Occipital lobe (tissue), 2 donors: ENCODE results near the gene FXR1. TPM values are rescaled to one million over a fixed set of nuclear protein-coding genes. Genes with fewer than 3 reads are reported as not detected.
A peak's percentile ranks its signal among the peaks of the same experiment; 100 is the strongest.
"Not testable (repeated sequence)": the region's sequence is repeated elsewhere in the genome, so short reads cannot be mapped to it uniquely, and the experiment has no call there.

Source experiments
- DNase-seq: peaks from one replicate; lab custom pipeline; 2025; lab: John Stamatoyannopoulos, UW
- total RNA-seq: library from RNA; depleted of rRNA; stranded (reverse); fragments of >200 nt; gene quantifications from one replicate; pipeline ENCODE4 v1.2.3, GENCODE V29; 2014

Gene FXR1
- 256 TPM for total RNA-seq

DNA sequence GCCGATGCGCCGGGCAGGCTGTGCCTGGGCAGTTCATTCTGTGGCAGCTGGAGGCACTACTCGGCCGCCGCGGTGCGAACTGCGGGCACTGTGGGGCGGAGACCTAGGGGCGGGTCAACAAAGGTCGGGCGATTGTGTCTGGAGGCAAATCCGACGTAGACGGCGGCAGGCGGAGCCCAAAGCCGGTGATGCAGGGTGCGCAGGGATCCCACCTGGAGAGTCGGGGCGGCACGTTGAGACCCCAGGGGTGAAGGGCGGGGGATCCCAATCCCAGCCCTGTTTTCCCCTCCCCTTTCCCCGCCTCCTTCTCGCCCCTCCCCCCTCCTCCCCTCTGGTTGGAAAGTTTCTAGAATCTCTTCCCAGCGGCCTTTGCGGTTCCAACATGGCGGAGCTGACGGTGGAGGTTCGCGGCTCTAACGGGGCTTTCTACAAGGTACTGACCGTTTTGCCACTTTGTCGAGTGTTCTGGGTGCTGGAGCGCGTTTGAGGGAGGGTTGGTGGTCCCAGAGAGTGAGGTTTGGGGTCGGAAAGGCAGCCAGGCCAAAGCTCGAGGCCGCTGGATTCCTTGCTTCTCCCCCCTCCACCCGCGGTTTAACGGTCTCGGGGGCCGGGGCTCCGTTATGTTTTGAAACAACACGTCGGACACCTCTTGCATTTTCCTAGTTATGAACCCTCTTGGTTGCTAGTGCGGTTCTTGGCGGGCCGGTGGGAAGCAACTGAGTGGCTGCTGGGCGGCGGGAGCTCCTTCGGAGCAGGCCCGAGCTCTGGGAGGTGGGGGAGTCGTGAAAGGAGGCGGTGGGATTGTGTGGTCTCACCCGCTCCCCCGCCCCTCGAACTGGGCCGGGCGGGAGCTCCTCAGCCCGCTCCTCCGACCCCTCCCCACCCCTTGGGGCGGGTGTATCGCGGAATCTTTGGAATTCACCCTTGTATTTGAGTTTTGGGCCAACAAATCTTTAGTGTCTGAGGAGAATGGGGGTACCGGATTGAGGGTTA lies at the start of gene FXR1:
FXR1 (plus strand) TSS at position 367 of the 993 bp plus-strand sequence; CDS start at position 383, 16 bp downstream.
- peak; percentile 86 for DNase-seq

DNA sequence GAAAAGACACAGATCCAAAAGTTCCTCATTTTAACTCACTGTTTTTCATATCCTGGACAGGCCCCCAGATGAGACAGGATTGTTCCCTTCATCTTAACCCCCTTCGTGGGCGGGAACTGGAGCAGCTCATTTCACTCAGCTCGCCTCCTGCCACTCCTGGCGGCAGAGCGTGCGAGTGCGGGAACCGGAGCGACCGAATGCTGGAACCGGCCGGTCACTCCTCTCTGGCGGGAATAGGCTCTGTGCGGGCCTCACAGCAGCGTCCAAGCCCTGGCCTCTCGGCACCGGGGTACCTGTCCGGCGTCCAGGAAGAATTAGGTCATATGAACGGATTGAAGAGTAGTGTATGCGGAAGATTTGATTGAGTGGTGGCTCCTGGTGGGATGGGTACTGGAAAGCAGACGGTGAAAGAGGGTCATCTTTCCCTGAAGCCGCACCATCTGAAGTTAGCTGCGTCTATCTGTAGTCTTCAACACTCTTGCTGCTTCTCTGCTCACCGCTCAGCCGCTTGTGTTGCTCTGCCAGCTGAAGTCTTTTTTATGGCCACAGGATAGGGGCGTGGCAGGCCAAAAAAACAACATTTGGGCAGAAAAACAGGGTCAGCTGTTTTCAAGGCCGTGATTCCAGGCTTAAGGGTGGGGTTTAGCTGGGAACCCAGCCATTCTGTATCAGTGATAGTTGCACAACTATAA lies 42.3 kb upstream of the FXR1 start:
- no peak for DNase-seq

DNA sequence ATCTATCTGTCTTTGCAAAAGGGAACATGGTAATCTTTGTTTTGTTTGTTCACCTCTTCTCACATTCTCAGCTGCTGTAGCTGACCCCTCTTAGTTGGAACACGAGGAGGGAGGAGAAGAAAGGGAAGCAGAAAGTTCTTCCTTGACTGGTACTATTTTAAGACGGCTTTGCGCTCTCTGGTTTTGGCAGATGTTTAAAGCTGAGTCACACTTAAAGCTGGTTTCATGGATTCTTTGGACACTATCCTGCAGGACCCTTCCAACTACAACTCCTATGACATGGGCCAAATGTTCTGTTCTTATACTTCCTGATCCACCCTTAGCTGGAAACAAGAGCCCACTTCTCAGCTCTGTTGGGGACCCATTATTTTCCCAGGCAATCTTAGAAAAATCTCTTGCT lies 40.6 kb upstream of the FXR1 start:
- peak; percentile 1 for DNase-seq

DNA sequence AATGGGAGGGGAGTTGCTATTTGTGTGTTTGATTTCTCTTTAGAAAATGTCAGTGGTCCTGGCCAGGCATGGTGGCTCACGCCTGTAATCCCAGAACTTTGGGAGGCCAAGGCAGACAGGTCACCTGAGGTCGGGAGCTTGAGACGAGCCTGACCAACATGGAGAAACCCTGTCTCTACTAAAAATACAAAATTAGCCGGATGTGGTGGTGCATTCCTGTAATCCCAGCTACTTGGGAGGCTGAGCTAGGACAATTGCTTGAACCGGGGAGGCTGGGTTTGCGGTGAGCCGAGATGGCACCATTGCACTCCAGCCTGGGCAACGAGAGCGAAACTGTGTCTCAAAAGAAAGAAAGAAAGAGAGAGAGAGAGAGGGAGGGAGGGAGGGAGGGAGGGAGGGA lies 40.0 kb upstream of the FXR1 start:
- DNase-seq: not testable (repeated sequence)

DNA sequence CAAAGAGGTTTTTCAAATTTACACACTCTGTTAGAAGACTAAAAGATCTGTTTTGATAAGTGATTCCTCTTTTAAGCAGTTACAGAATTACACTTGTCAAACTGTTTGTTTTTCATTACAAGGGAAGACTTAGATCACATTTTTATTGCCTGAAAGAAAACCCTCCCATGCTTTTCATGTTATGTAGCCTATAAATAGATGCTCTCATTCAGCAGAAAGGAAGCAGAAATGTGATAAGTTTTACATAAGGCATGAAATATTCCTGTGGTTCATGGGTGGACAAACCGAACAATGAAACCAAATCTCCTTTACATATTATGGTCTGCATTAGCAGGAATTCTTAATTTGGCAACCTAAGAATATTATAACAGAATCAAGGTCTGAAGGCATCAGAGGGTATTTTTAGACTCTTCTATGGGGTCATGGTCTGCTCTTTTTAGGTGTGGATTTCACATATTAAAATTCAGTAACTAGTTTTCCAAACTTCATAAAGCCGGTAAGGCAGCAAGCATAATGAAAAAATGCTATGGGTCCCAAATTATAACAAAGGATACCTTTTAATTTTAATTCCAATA lies 37.3 kb upstream of the FXR1 start:
- DNase-seq: no peak

DNA sequence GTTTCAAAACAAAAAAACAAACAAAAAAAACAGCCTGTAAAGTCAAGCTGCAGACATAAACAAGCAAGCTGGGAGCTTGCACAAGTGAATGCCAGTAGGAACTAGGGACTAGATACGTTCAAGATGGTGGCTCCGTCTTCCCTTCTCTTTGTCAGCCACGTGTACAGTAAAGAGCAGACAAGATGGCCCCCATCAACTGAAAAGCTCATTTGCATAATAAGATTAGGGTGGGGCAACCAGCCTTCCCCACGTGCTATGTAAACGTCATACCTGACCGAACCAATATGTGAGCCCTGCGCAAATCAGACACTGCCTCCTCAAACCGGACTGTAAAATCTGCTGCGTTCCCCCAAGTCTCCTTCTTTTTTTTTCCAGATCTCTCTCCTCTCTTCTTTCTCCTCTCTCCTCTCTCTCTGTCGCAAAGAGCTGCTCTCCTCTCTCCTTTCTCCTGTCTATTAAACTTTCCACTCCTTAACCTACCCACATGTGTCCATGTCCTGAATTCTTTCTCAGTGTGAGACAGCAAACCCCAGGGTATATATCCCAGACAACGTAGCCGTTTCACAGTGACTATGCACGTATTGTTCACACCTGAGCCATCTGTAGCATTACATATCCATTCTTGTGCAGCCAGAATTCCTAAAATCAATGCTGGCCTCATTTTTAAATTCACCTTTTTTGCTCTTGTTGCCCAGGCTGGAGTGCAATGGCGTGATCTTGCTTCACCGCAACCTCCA lies 31.2 kb upstream of the FXR1 start:
- DNase-seq: no peak

DNA sequence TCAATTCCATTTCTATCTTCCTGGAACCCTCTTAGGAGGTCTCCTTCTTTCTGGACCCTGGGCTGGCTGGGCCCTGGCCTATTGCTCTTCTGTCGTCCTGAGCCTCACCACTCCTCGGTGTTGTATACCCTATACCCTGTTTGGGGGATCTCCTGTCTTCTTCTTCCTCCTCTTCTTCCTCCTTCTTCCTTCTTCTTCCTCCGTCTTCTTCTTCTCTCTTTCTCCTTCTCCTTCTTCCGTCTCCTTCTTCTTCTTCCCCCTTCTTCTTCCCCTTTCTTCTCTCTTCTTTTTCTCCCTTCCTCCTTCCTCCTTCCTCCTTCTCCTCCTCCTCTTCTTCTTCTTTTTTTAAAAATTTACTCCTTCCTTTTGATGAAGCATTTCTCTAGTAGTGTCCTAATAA lies 30.4 kb upstream of the FXR1 start:
- no peak for DNase-seq

DNA sequence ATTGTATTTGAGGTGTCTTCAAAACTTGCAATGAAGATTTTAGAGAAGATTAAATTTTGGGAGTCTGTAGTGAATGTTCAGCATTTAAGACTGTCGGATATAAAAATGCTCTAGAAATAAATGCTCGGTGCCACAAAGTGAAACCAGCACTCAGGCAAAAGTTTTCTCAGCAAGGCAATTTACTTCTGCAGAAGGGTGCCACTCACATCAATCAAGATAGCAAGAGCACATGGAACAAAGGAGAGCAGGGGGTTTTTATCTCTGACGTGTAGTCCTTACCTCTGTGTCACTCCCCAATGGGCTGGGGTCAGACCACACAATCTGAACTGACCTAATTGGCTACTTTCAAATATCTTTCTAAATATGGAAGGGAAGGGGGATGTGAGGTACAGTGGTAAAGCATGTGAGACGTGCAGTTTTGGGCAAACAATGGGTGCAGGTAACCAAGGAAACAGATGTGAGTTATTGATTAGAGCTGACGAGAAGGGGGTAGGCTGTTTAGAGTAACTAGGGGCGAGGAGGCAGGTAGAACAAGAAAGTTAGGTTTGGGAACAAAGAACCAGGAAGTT lies 23.4 kb upstream of the FXR1 start:
- DNase-seq: no peak

DNA sequence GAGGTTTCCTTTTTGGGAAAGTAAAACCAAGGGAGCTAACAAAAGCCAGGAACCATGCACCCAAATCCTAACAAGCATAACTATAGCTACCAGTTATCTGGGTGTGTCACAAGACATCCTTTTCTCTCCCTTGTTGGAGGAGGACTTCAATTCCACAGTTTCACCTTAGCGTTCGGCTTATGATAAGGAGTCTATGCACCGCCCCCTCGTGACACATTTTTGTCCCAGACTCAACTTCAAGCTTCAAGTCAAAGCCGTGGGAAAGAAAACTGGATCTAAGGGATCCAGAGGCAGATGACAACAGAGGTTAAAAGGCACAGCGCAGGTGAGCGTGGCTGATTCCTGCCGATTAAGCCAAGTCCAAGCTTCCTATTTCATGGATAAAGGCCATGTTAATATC lies 13.9 kb upstream of the FXR1 start:
- DNase-seq: no peak

DNA sequence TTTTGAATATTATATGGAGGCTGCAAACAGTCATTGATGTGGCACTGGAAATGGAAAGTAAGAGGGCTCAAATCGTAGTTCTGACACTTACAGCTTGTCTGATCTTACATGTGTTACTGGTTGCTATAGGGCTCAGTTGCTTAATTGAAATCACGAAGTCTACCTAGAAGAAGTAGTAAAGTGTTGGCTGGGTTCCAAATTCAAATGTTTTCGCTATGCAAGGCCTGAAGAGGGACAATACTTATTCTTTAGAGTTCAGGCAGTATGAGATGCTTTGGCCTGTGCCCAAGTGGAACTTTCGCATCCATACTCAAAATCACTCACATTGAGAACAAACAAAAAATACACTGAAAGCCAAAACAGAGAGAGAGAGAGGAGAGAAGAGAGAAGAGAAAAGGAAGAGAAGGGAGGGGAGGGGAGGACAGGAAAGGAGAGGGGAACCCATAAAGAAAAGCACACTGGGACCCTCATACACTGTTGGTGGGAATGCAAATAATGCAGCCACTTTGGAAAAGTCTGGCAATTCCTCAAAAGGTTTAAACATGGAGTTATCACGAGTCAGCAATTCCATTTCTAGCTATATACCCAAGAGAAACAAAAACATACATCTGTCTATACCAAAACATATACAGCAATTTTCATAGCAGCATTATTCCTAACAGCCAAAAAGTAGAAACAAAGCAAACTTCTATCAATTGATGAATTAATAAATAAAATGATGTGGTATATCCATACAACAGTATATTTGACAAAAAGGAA lies 2.9 kb upstream of the FXR1 start:
- no peak for DNase-seq

DNA sequence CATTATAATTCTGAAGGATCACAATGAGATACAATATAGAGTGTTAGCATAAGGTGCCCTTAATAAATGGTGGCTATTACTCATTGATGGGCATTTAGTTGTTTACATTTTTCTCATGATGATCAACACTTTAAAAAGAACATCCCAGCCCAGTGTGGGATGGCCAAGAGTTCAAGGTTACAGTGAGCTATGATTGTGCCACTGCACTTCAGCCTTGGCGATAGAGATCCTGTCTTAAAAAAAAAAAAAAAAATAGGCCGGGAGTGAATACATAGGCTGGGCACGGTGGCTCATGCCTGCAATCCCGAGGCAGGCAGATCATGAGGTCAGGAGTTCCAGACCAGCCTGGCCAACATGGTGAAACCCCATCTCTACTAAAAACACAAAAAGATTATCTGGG lies 1.6 kb upstream of the FXR1 start:
- no peak for DNase-seq

DNA sequence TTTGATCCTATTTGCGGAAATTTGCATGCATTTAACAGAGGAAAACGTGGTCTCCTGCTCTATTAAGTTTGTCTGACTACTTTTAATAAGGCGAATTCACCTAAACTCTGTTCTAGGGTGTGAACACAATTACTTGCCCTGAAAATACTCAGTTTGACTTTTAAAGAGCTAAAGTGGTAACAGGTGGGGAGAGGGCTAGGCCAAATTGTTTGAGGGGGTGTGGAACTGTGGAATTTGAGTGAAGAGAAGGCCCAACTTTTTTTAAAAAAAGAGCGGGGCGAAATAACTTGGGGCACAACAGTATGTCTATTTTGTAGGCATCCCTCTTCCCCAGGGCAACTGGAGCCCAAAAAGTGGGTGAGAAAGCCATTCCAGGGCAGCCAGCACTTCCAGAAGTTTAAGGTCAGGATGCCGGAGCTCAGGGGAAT lies 580 bp upstream of the FXR1 start:
- no peak for DNase-seq

DNA sequence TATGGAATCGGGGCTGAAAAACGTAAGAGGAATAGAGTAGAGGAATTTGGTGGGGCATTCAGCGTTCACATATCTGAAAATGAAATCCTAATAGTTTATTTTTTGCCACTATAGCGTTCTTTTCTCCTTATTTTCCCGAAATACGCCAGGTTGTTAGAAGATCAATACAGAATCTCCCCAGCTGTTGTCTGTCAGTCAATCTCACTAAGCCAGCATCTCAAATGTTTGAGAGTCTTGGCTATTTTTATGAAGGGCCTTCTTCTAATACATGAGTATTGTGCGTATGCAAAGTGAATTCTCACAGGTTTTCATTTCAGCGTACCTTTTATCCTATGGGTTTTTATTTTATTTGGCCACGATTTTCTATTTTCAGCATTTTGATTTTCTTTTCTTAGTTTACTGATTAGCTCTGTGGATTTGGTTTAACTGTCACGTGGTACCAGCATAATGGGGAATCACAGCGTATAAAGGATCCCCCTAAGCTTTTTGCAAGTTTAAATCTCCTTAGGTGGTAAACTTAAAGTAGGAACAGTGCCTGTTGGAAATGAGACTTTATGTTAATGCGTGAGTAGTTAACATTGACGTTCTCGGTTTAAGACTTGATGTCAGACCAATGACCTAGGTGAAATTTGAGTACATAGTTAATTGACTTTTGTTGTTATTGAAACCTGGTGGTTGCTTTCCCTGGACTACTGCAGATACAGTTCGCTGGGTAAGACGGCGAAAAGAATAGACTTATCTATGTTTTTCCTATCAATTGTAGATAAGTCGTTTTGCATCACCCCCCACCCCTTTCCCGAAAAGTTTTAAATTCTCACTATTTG lies 1.3 kb downstream of the FXR1 start:
- DNase-seq: no peak

DNA sequence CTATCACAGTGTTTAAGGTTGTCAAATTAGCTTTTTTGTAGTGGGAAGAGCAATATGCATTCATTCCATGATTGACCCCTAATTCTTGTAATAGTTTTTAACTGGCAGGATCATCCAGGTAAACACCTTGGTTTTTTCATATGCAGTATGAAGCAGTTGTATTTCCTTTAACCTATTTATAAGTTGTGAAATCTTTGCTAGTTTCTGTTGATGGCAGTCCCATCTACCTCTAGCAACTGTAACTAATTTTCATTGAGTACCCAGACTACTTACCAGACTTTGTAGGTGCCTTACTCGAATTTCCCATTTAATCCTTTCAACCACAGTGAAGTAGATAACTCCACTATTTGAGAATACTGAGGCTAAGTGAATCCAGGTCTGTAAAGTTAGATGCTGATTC lies 6.1 kb downstream of the FXR1 start:
- DNase-seq: no peak

DNA sequence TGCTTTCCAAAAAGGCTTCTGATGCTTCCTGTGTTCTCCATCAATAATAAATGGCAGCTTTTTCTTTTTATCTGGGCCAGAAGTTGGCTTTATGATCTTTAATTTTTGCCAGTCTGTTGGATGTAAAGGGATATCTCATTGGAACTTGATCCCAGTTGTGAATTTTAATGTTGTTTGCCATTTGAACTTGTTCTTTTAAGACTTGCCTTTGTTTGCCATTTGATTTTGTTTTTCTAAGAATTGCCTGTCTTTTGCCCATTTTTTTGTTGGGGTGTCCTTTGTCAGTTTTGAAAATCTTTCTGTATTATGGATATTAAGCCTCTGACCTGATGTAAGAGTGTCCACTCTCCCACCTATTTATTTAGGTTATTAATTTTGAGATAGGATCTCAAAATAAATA lies 9.8 kb downstream of the FXR1 start:
- no peak for DNase-seq

DNA sequence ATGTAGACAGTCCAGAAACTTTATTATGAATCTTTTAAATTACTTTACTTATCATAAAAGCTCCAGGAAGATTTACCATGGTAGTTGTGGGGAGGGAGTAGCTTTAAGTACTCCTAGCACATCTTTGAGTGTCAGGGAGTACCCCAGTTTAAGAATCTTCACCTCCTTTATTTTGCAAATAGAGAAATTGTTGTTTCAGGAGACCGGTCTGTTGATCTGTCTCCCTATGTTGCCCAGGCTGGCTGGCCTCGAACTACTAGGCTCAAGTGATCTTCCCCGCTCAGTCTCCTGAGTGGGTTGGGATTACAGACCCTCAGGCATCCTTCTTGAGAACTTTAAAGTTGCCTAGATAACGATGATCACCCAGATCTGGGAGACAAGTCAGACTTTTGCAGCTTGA lies 11.1 kb downstream of the FXR1 start:
- no peak for DNase-seq

DNA sequence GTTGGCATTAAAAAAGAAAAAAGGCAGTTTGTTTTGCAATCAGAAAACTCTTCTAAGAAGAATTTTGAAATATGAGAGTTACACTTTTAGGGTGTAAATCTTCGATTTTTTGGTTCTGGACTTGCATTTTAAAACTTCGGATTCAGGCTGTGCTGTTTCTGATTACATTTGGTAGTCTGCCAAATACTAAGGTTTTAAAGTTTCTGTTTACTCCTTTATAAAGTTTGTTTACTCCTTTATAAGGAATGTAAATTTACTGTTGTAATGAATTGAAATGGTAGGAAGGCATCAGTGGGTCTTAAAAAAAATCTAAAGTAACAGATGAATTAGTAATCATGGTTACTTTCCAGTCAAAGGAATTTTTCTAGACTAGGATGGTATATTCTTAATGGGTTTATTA lies 14.1 kb downstream of the FXR1 start:
- no peak for DNase-seq

DNA sequence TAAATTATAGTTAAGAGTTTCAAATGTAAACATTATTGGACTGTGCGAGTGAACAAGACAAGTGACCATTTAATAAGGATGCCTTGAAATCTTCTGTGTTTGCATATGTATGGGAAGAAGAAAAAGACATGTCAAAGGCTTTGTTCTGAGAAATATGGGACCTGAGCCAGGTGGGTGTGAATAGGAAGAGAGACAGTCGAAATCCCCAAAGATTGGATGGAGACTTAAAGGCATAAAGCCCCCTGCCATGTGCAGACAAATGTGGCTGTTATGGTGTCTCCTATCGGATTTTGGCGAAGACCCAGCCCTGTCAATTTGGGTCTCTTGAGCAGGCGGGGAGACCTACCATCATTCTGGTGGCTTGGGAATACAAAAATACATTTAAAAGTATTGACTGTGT lies 16.9 kb downstream of the FXR1 start:
- DNase-seq: no peak

DNA sequence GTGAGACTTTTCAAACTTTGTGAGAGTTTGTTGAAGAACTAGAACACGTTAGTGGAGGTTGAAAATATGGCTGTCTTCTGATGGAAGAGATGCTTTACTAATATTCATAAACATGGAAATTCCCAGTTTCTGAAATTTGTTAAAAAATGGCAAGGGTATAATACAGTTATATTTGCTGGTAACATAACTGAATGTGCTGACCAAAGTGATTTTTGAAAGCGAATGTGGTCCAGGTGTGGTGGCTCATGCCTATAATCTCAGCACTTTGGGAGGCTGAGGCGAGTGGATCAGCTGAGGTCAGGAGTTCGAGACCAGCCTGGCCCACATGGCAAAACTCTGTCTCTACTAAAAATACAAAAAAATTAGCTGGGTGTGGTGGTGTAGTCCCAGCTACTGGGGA lies 18.1 kb downstream of the FXR1 start:
- DNase-seq: no peak

DNA sequence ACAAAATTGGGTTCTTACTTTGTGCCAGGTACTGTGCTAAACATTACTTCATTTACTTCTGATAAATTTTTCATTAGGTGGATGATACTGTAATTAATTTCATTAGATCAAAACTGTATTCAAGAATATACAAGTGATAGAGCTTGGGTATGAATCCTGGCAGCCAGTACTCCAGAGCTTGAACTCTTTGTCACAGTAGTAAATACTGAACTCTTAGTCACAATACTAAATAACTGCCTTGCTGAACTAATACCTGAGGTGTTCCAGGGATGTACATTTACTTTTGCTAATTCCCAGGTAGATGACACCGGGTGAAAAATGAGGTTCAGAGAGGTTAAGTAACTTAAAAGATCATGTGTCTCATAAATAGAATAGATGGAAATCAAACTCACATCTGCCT lies 20.3 kb downstream of the FXR1 start:
- DNase-seq: no peak
